ENCODE measurements around the gene SART1.
"Not testable (repeated sequence)": the region's sequence is repeated elsewhere in the genome, so short reads cannot be mapped to it uniquely, and the experiment has no call there.

Gene SART1

GRCh38 chr11:66001942-66002647, 40.6 kb downstream of the SART1 start, which contains the start of the genes BANF1 and EIF1AD:
Gene BANF1, plus strand, starts transcription at chr11:66002503. Its CDS starts 748 bp downstream, at chr11:66003251.
Gene EIF1AD, minus strand, starts transcription at chr11:66002157. Its CDS starts 1,768 bp downstream, at chr11:66000389.
- peak; percentile 80 for DNase-seq

- DNase-seq: no peak
These were observed 41.2 kb downstream of the SART1 start for GRCh38 chr11:66002648-66003225.

- no peak for DNase-seq
These were observed 41.8 kb downstream of the SART1 start for GRCh38 chr11:66003291-66003690.

- no peak for DNase-seq
These were observed 42.7 kb downstream of the SART1 start for GRCh38 chr11:66004186-66004585.

GRCh38 chr11:66006134-66006890, 44.8 kb downstream of the SART1 start:
- no peak for DNase-seq

GRCh38 chr11:66006891-66007176, 45.3 kb downstream of the SART1 start:
- no peak for DNase-seq

GRCh38 chr11:66007201-66007634, 45.7 kb downstream of the SART1 start:
- DNase-seq: no peak

- no peak for DNase-seq
These were observed 46.5 kb downstream of the SART1 start for GRCh38 chr11:66008095-66008467.

- DNase-seq: no peak
These were observed 47.1 kb downstream of the SART1 start for GRCh38 chr11:66008468-66009101.

- DNase-seq: not testable (repeated sequence)
These were observed 48.5 kb downstream of the SART1 start for GRCh38 chr11:66010036-66010435.

- DNase-seq: no peak
These were observed 49.8 kb downstream of the SART1 start for GRCh38 chr11:66011239-66011784.

- DNase-seq: no peak
These were observed 50.3 kb downstream of the SART1 start, which contains the start of gene CST6 for GRCh38 chr11:66011785-66012303. Gene CST6, plus strand, starts transcription at chr11:66012008. Its CDS starts 37 bp downstream, at chr11:66012045.

- DNase-seq: no peak
These were observed 50.9 kb downstream of the SART1 start for GRCh38 chr11:66012371-66012945.

GRCh38 chr11:66012946-66013761, 51.6 kb downstream of the SART1 start:
- no peak for DNase-seq

- no peak for DNase-seq
These were observed 52.2 kb downstream of the SART1 start for GRCh38 chr11:66013762-66014100.

- DNase-seq: no peak
These were observed 53.4 kb downstream of the SART1 start for GRCh38 chr11:66014804-66015453.

- no peak for DNase-seq
These were observed 53.9 kb downstream of the SART1 start for GRCh38 chr11:66015454-66015881.

GRCh38 chr11:66015936-66016792, 54.6 kb downstream of the SART1 start:
- no peak for DNase-seq

GRCh38 chr11:66016793-66017177, 55.3 kb downstream of the SART1 start:
- no peak for DNase-seq

GRCh38 chr11:66017321-66017720, 55.8 kb downstream of the SART1 start:
- DNase-seq: no peak
